Calu3 (cell line): ENCODE results near the gene SOCS3. TPM values are rescaled to one million over a fixed set of nuclear protein-coding genes. Genes with fewer than 3 reads are reported as not detected.

ENCODE experiments used
- BruUV-seq: library from RNA; stranded (reverse); fragments of 400-500 nt; replicated peaks from 2 replicates; lab custom pipeline; 2021; lab: Mats Ljungman, UMichigan
- CTCF ChIA-PET: fragments of 300-600 bp; sonication (Branson Sonifier 250); formaldehyde crosslinking; loops from one replicate; lab custom pipeline; 2022; ENCODE audit warnings: antibody characterized with exemption; lab: Charles Lee
- DNase-seq: peaks from one replicate; pipeline ENCODE4 v3.0.0; 2022
- H3K27ac Mint-ChIP-seq: one replicate; pipeline ENCODE4 v1.8.0; 2022; ENCODE audit warnings: mixed read lengths; ENCODE audit not compliant: unreplicated experiment
- H3K27me3 Mint-ChIP-seq: one replicate; pipeline ENCODE4 v1.8.0; 2022; ENCODE audit warnings: mixed read lengths; ENCODE audit not compliant: unreplicated experiment
- H3K36me3 Mint-ChIP-seq: one replicate; pipeline ENCODE4 v1.8.0; 2022; ENCODE audit warnings: mild to moderate bottlenecking, moderate library complexity, mixed read lengths; ENCODE audit not compliant: insufficient read depth, unreplicated experiment
- H3K4me1 Mint-ChIP-seq: one replicate; pipeline ENCODE4 v1.8.0; 2022; ENCODE audit warnings: mild to moderate bottlenecking, low read depth, mixed read lengths; ENCODE audit not compliant: unreplicated experiment
- H3K4me3 Mint-ChIP-seq: one replicate; pipeline ENCODE4 v1.8.0; 2022; ENCODE audit warnings: mild to moderate bottlenecking, low read depth, moderate library complexity, mixed read lengths; ENCODE audit not compliant: unreplicated experiment
- H3K9me3 Mint-ChIP-seq: one replicate; pipeline ENCODE4 v1.8.0; 2022; ENCODE audit warnings: low read depth, mixed read lengths; ENCODE audit not compliant: unreplicated experiment
- CTCF ChIP-seq: fragments of 200-600 bp; IDR thresholded peaks from one replicate; pipeline ENCODE4 v1.8.0; 2022; ENCODE audit warnings: antibody characterized with exemption; ENCODE audit not compliant: unreplicated experiment
- intact Hi-C: fragments of 100-400 bp; cut with micrococcal nuclease; formaldehyde crosslinking; loops from one replicate; pipeline ENCODE4 v1.10.0; 2022; ENCODE audit not compliant: unreplicated experiment
- total RNA-seq: library from RNA; stranded (reverse); gene quantifications from 2 replicates; pipeline ENCODE4 v1.2.3, GENCODE V29; 2022

SOCS3 gene
- total RNA-seq, 1 experiment from 2014 or later = 39.5 TPM

DNA sequence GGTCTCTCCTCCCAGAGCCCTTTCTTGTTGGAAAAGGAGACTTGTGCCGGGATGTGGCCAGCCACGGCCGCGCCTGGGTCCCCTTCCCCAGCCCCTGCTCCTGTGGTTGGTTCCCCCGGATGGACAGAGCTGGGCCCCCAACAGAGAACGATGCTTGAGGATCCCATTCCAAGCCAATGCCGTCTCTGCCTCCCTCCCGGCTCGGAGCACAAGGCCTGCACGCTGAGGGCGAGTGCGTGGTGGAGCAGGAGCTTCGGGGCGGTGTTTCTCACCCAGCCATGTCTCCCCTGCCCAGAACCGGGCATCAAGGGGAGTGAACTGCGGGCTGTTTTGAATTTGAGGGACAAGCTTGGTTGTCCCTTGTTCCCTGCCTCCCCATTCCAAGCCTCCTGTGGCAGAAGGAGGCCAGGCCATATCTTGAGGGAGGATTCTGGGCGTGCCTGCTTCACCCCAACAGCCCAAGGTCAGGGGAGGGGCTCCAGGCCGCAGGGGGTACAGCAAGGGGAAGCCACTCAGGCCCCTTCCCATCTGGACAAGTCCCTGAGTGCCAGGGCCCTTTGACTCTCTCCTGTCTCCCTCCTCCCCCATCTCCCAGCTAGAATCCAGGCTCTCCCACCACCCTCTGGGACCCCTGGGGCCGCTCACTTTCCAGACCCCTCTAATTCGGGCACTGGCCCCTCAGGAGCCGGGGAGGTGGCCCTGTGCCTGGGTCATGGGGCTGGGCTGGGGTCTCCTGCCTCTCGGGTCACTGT is 43.6 kb downstream of the SOCS3 start:
- Mint-ChIP-seq H3K4me3 (peak overlapping the region; percentile 83), H3K27ac (peak overlapping the region; percentile 95), H3K36me3 (peaks cover 47% of the 10 kb centered on the region), H3K27me3 (no peaks in the 10 kb centered on the region), H3K4me1 (peaks cover 53% of the 10 kb centered on the region), H3K9me3 (no peaks in the 10 kb centered on the region)
- peak; percentile 36 for DNase-seq
- CTCF ChIA-PET = interaction anchor here (0.7 to 4.8 kb wide), 9 partner anchors 13 to 495 kb away, joined by 3 to 32 read pairs (median 5); partner anchors contain the start of gene SOCS3
- intact Hi-C loops = loop anchor here (2.0 to 5.0 kb wide), 2 partner anchors 23 to 41 kb away; no protein-coding TSS in a partner anchor
- TF ChIP-seq CTCF = no peak
- TSS peak; percentile 89 for BruUV-seq

GRCh38 chr17:78315355-78316114 is 44.3 kb downstream of the SOCS3 start:
- CTCF ChIA-PET = interaction anchor here (0.6 to 4.8 kb wide), 8 partner anchors 14 to 65 kb away, joined by 3 to 32 read pairs (median 4); partner anchors contain the start of gene SOCS3
- TF ChIP-seq CTCF = no peak
- Mint-ChIP-seq H3K36me3 (peaks cover 47% of the 10 kb centered on the region), H3K4me3 (peak overlapping the region; percentile 83), H3K27me3 (no peaks in the 10 kb centered on the region), H3K9me3 (no peaks in the 10 kb centered on the region), H3K4me1 (peaks cover 53% of the 10 kb centered on the region), H3K27ac (peak overlapping the region; percentile 95)
- peak; percentile 87 for DNase-seq
- no TSS peak for BruUV-seq
- intact Hi-C loops = loop anchor here (2.0 to 5.0 kb wide), 2 partner anchors 23 to 42 kb away; no protein-coding TSS in a partner anchor

- no peak for TF ChIP-seq CTCF
- H3K4me3 Mint-ChIP-seq = peak overlapping the region; percentile 83
- peaks cover 47% of the 10 kb centered on the region for H3K36me3 Mint-ChIP-seq
- CTCF ChIA-PET = interaction anchor here (0.6 to 4.8 kb wide), 12 partner anchors 15 to 321 kb away, joined by 3 to 32 read pairs (median 4); partner anchors contain the start of gene SOCS3
- DNase-seq = peak; percentile 36
- H3K27ac Mint-ChIP-seq = peak overlapping the region; percentile 95
- no TSS peak for BruUV-seq
- peaks cover 53% of the 10 kb centered on the region for H3K4me1 Mint-ChIP-seq
- intact Hi-C loops = loop anchor here (5.0 kb wide), 1 partner anchor 42 kb away; no protein-coding TSS in a partner anchor
- H3K9me3 Mint-ChIP-seq = no peaks in the 10 kb centered on the region
- no peaks in the 10 kb centered on the region for H3K27me3 Mint-ChIP-seq
These were observed 45.1 kb downstream of the SOCS3 start for GRCh38 chr17:78314683-78315354.
